ENCODE data around the gene CD151.

CD151 gene

GRCh38 chr11:859394-860131 is 26.8 kb downstream of the CD151 start:
- H3K4me3 ChIP-seq (ENCODE audit: low read depth, low read length): peak overlapping the region; percentile 5
- TF ChIP-seq CTCF (IDR thresholded peaks at IDR 0.05; ENCODE audit: low read depth, low read length): no peak
- peak; percentile 84 for DNase-seq (ENCODE audit: low read depth, low spot score)
- in situ Hi-C loops (cut with HindIII; ENCODE audit: low sequenced_read_pairs): no loop called here

- TF ChIP-seq CTCF (IDR thresholded peaks at IDR 0.05; ENCODE audit: low read depth, low read length): no peak
- DNase-seq (ENCODE audit: low read depth, low spot score): no peak
- no peak overlapping the region for H3K4me3 ChIP-seq (ENCODE audit: low read depth, low read length)
- in situ Hi-C loops (cut with HindIII; ENCODE audit: low sequenced_read_pairs): no loop called here
These were observed 27.7 kb downstream of the CD151 start for GRCh38 chr11:860234-861104.

- H3K4me3 ChIP-seq (ENCODE audit: low read depth, low read length): no peak overlapping the region
- in situ Hi-C loops (cut with HindIII; ENCODE audit: low sequenced_read_pairs): no loop called here
- DNase-seq (ENCODE audit: low read depth, low spot score): no peak
- TF ChIP-seq CTCF (IDR thresholded peaks at IDR 0.05; ENCODE audit: low read depth, low read length): no peak
These were observed 28.3 kb downstream of the CD151 start for GRCh38 chr11:861105-861479.

GRCh38 chr11:862081-862661 is 29.4 kb downstream of the CD151 start:
- in situ Hi-C loops (cut with HindIII; ENCODE audit: low sequenced_read_pairs): no loop called here
- no peak overlapping the region for H3K4me3 ChIP-seq (ENCODE audit: low read depth, low read length)
- TF ChIP-seq CTCF (IDR thresholded peaks at IDR 0.05; ENCODE audit: low read depth, low read length): no peak
- no peak for DNase-seq (ENCODE audit: low read depth, low spot score)

- H3K4me3 ChIP-seq (ENCODE audit: low read depth, low read length): no peak overlapping the region
- in situ Hi-C loops (cut with HindIII; ENCODE audit: low sequenced_read_pairs): no loop called here
- no peak for DNase-seq (ENCODE audit: low read depth, low spot score)
- no peak for TF ChIP-seq CTCF (IDR thresholded peaks at IDR 0.05; ENCODE audit: low read depth, low read length)
These were observed 29.9 kb downstream of the CD151 start for GRCh38 chr11:862696-863022.

GRCh38 chr11:863023-863909 is 30.5 kb downstream of the CD151 start:
- in situ Hi-C loops (cut with HindIII; ENCODE audit: low sequenced_read_pairs): no loop called here
- TF ChIP-seq CTCF (IDR thresholded peaks at IDR 0.05; ENCODE audit: low read depth, low read length): no peak
- no peak for DNase-seq (ENCODE audit: low read depth, low spot score)
- no peak overlapping the region for H3K4me3 ChIP-seq (ENCODE audit: low read depth, low read length)

All from astrocyte of the spinal cord (primary cell).